ENCODE results near the gene ATMIN.

Gene ATMIN

DNA sequence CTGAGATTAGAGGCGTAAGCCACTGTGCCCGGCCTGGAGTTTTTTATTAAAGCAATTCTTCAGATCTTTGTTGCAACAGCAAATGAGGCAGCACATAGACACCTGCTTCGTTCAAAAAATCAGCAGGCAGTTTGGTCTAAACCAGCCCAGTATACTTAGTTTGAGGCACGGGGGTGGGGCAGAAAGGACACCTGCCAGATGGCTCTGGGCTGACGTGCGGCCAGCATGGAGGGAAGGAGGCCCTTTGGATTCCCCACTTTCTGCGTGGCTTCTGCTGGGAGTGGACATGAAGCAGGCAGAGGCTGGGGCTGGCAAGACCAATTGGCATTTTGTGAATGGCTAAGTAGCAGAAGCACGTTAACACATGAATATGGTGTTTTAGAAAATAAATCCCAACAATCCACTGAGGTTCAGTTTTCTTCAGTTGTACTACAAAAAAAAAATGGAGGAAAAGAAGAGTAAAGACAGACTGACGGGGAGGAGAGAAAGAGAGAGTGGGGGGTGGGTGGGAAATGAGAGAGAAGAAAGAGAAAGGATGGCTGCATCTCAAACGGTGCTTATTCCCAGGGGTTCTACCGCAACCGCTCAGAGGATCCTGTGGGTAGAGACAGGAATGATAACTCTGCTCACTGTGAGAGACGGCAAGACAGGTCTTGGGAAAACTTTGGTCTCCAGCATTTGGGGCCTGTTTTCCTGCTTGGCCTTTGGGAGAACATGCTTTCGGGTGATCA, 25.1 kb downstream of the ATMIN start:
- no peak overlapping the region for H3K4me3 ChIP-seq (ENCODE audit: low read depth, low read length)
- DNase-seq (ENCODE audit: low read depth, low spot score), result no peak
- in situ Hi-C loops (cut with HindIII; ENCODE audit: low sequenced_read_pairs), result no loop called here
- TF ChIP-seq, protein P1, sequence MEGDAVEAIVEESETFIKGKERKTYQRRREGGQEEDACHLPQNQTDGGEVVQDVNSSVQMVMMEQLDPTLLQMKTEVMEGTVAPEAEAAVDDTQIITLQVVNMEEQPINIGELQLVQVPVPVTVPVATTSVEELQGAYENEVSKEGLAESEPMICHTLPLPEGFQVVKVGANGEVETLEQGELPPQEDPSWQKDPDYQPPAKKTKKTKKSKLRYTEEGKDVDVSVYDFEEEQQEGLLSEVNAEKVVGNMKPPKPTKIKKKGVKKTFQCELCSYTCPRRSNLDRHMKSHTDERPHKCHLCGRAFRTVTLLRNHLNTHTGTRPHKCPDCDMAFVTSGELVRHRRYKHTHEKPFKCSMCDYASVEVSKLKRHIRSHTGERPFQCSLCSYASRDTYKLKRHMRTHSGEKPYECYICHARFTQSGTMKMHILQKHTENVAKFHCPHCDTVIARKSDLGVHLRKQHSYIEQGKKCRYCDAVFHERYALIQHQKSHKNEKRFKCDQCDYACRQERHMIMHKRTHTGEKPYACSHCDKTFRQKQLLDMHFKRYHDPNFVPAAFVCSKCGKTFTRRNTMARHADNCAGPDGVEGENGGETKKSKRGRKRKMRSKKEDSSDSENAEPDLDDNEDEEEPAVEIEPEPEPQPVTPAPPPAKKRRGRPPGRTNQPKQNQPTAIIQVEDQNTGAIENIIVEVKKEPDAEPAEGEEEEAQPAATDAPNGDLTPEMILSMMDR (IDR thresholded peaks at IDR 0.05; ENCODE audit: low read depth, low read length), result no peak

DNA sequence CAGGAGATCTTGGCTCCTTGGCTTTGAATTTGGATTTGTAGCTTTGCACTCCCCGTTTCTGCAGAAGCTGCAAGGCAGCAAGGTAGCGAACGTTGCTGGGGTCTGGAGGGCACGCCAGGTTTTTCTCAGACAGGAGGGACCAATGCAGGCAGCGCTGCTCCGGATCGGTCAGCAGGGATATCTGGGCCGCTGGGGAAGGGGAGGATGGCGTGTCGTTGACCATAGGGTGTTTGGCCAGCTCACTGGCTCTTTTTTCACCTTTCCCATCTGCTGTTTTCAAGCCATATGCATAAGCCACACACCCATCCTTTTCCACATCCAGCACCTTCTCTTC, 25.6 kb downstream of the ATMIN start:
- no peak for DNase-seq (ENCODE audit: low read depth, low spot score)
- H3K4me3 ChIP-seq (ENCODE audit: low read depth, low read length), result no peak overlapping the region
- in situ Hi-C loops (cut with HindIII; ENCODE audit: low sequenced_read_pairs), result no loop called here
- TF ChIP-seq, protein P1 (IDR thresholded peaks at IDR 0.05; ENCODE audit: low read depth, low read length), result no peak

DNA sequence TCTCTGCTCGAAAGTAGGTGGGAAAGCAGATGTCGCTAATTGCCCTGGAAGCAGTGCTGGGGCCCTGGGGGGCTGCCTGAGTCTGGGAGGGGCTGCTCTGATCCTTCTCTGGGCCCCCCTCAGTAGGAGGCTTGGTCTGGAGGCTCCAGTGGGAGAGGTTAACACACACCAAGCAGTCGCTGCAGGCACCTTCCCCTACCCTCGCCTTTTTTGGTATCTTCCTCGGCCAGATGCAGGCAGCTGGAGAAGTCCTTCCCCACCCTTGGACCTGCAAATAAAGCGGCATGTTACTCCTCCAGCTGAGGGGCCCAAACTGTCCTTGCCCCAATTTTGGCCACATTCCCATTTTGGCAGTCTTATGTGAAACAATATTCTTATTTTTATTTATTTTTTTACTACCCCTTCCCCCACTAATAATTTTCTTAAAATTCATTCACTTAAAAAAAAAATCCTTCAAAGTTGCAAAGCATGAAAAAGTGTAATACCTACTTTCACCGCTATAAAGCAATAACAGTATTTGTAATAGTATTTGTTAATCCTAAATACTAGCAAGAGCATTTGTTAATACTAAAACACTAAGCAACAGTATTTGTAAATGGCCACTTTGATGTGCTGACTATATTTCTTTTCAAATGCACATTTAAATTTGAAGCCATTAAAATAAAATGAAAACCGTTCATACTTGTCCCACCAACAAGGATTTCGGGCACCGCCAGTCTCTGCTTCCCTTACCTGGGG, 26.4 kb downstream of the ATMIN start:
- TF ChIP-seq, protein P1 (IDR thresholded peaks at IDR 0.05; ENCODE audit: low read depth, low read length), result no peak
- in situ Hi-C loops (cut with HindIII; ENCODE audit: low sequenced_read_pairs), result no loop called here
- DNase-seq (ENCODE audit: low read depth, low spot score), result no peak
- no peak overlapping the region for H3K4me3 ChIP-seq (ENCODE audit: low read depth, low read length)

GRCh38 chr16:81066681-81067080, 31.0 kb downstream of the ATMIN start:
- TF ChIP-seq, protein P1 (IDR thresholded peaks at IDR 0.05; ENCODE audit: low read depth, low read length), result no peak
- in situ Hi-C loops (cut with HindIII; ENCODE audit: low sequenced_read_pairs), result no loop called here
- no peak overlapping the region for H3K4me3 ChIP-seq (ENCODE audit: low read depth, low read length)
- no peak for DNase-seq (ENCODE audit: low read depth, low spot score)

DNA sequence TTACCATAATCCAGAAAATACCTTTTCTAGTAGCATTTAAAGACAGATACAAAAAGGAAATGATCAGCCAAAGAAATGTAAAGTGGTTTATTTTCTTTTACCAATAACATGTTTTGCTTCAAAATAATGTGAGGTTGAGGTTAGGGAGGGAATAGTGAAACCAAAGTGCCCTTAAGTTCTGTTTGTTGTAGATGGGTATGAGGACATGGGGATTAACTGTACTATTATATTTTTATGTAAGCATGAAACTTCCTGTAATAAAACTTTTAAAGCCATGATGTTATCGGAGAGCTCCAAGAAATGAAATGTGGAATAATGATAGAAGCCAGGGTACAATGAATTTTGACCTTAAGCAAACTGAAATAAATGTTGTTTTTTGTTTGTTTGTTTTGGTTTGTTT, 31.5 kb downstream of the ATMIN start:
- DNase-seq (ENCODE audit: low read depth, low spot score), result no peak
- no peak overlapping the region for H3K4me3 ChIP-seq (ENCODE audit: low read depth, low read length)
- in situ Hi-C loops (cut with HindIII; ENCODE audit: low sequenced_read_pairs), result no loop called here
- TF ChIP-seq, protein P1 (IDR thresholded peaks at IDR 0.05; ENCODE audit: low read depth, low read length), result no peak

DNA sequence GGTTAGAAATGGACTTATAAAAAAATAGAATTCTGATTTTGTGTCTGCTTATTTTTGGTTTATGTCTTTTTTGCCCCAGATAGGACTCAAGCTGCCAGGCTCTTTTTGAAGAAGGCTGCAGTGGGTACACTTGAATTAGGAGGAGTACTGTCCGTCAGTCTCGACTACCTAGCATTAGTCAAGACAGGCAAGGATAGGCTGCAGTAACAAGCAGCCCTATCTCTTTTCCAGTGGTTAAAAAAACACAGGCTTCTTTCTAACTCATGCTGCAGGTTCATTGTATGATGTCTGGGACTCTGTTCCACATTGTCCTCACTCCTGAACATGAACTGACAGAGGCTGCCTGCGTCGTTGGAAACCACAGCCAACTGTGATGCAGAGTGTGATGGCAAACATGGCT, 33.4 kb downstream of the ATMIN start:
- no peak for DNase-seq (ENCODE audit: low read depth, low spot score)
- TF ChIP-seq, protein P1 (IDR thresholded peaks at IDR 0.05; ENCODE audit: low read depth, low read length), result no peak
- in situ Hi-C loops (cut with HindIII; ENCODE audit: low sequenced_read_pairs), result no loop called here
- H3K4me3 ChIP-seq (ENCODE audit: low read depth, low read length), result no peak overlapping the region
